GM12878 (cell line): ENCODE measurements around the gene GOSR1. TPM values are rescaled to one million over a fixed set of nuclear protein-coding genes. Genes with fewer than 3 reads are reported as not detected.

Source experiments
- ATAC-seq: fragments of 200-7000 bp; cut with Tn5 transposase; 3 replicates; pipeline ENCODE4 v1.9.1; 2020; ENCODE audit warnings: mild to moderate bottlenecking, moderate library complexity
- BruUV-seq: library from RNA; stranded (reverse); fragments of 400-500 nt; replicated peaks from 2 replicates; lab custom pipeline; 2021; lab: Mats Ljungman, UMichigan
- CTCF ChIA-PET: fragments of 300-600 bp; sonication (Branson Sonifier 250); formaldehyde crosslinking; extraction: SDS; loops from one replicate; lab custom pipeline; 2021; ENCODE audit warnings: inconsistent platforms; lab: Yijun Ruan, JAX
- POLR2A ChIA-PET: fragments of 350-600 bp; formaldehyde crosslinking; extraction: SDS; loops from one replicate; lab custom pipeline; 2021; ENCODE audit warnings: inconsistent platforms; lab: Charles Lee
- RAD21 ChIA-PET: fragments of 300-600 bp; sonication (Branson Sonifier 250); formaldehyde crosslinking; loops from one replicate; lab custom pipeline; 2023; ENCODE audit warnings: antibody characterized with exemption; ENCODE audit not compliant: unreplicated experiment; lab: Charles Lee
- SMC1A ChIA-PET: fragments of 300-600 bp; sonication (Branson Sonifier 250); formaldehyde crosslinking; loops from one replicate; lab custom pipeline; 2023; ENCODE audit not compliant: unreplicated experiment, uncharacterized antibody; lab: Charles Lee
- DNase-seq: peaks from one replicate; pipeline ENCODE4 v3.0.0-alpha.2; 2011; ENCODE audit warnings: low read depth, low spot score
- FAIRE-seq: peaks from 3 replicates; lab custom pipeline; 2011; peaks lifted over from hg19 to GRCh38; lab: Jason Lieb, UNC
- H2AFZ ChIP-seq: 2 replicates; pipeline ENCODE4 v1.6.0; 2011; ENCODE audit warnings: low read depth, low read length, control low read depth; ENCODE audit not compliant: control insufficient read depth
- H3K27ac ChIP-seq: 2 replicates; pipeline ENCODE4 v1.5.1; 2011; ENCODE audit warnings: control low read depth; ENCODE audit not compliant: control insufficient read depth, insufficient read depth
- H3K27me3 ChIP-seq, 2 experiments: replicated peaks in 1 of 2; 2 replicates each; pipeline versions ENCODE4 v1.6.0 to v1.6.1; 2011; ENCODE audit warnings: low read length in 1 of 2; ENCODE audit not compliant: control insufficient read depth in 2 of 2, insufficient read depth in 2 of 2
- H3K36me3 ChIP-seq, 2 experiments: 2 replicates each; pipeline ENCODE4 v1.5.1; 2011; ENCODE audit warnings: low read length in 1 of 2; ENCODE audit not compliant: control insufficient read depth in 2 of 2, insufficient read depth in 2 of 2
- H3K4me1 ChIP-seq: 2 replicates; pipeline ENCODE4 v1.6.1; 2011; ENCODE audit warnings: mild to moderate bottlenecking, low read length, moderate library complexity, mixed read lengths; ENCODE audit not compliant: control insufficient read depth, insufficient read depth
- H3K4me2 ChIP-seq: 2 replicates; pipeline ENCODE4 v1.6.0; 2011; ENCODE audit warnings: control low read depth; ENCODE audit not compliant: control insufficient read depth, insufficient read depth
- H3K4me3 ChIP-seq: fragments of 200-600 bp; sonication (generic); 2 replicates; pipeline ENCODE4 v1.5.1; 2016
- H3K79me2 ChIP-seq: 2 replicates; pipeline ENCODE4 v1.6.0; 2011; ENCODE audit warnings: low read length; ENCODE audit not compliant: control insufficient read depth, insufficient read depth
- H3K9ac ChIP-seq: 2 replicates; pipeline ENCODE4 v1.8.0; 2011; ENCODE audit warnings: low read length, control low read depth, mixed read lengths; ENCODE audit not compliant: control insufficient read depth, insufficient read depth
- H3K9me3 ChIP-seq: replicated peaks from 3 replicates; pipeline ENCODE4 v1.5.1; 2011; ENCODE audit warnings: mild to moderate bottlenecking, low read length; ENCODE audit not compliant: control insufficient read depth, insufficient read depth
- H4K20me1 ChIP-seq: 2 replicates; pipeline ENCODE4 v1.6.0; 2011; ENCODE audit not compliant: control insufficient read depth, insufficient read depth
- EED ChIP-seq: sonication (generic); IDR thresholded peaks from 2 replicates; pipeline ENCODE4 v1.6.1; 2016; ENCODE audit warnings: antibody characterized with exemption, low read depth
- ETV6 ChIP-seq, 2 experiments: fragments of 450-650 bp in 1 of 2; IDR thresholded peaks in 1 of 2; conservative IDR thresholded peaks in 1 of 2; 2 replicates each; pipeline ENCODE4 v1.6.1; 2014; ENCODE audit warnings: antibody characterized with exemption in 1 of 2, borderline replicate concordance in 1 of 2, low read depth in 1 of 2, mild to moderate bottlenecking in 1 of 2, moderate library complexity in 1 of 2
- EZH2 ChIP-seq: IDR thresholded peaks from 2 replicates; pipeline ENCODE4 v1.6.1; 2012; ENCODE audit warnings: low read depth, mild to moderate bottlenecking, control low read depth, inconsistent platforms, low read length, borderline replicate concordance; ENCODE audit not compliant: control insufficient read depth
- GABPA ChIP-seq: IDR thresholded peaks from 2 replicates; pipeline ENCODE4 v1.6.1; 2014; ENCODE audit warnings: antibody characterized with exemption, low read depth, mild to moderate bottlenecking, inconsistent platforms
- MEF2A ChIP-seq: IDR thresholded peaks from 2 replicates; pipeline ENCODE4 v1.6.1; 2011; ENCODE audit warnings: low read depth, mild to moderate bottlenecking, low read length, moderate library complexity; ENCODE audit not compliant: insufficient read depth
- MEF2B ChIP-seq: fragments of 450-650 bp; IDR thresholded peaks from 2 replicates; pipeline ENCODE4 v1.6.1; 2018; ENCODE audit warnings: mild to moderate bottlenecking, moderate library complexity; ENCODE audit not compliant: partially characterized antibody, poor library complexity, severe bottlenecking
- RBBP5 ChIP-seq: fragments of 200-600 bp; sonication (generic); conservative IDR thresholded peaks from 2 replicates; pipeline ENCODE4 v1.6.1; 2016
- TCF12 ChIP-seq: IDR thresholded peaks from 2 replicates; pipeline ENCODE4 v1.6.1; 2011; ENCODE audit warnings: low read depth, mild to moderate bottlenecking, low read length
- ZNF217 ChIP-seq: fragments of 450-650 bp; IDR thresholded peaks from 2 replicates; pipeline ENCODE4 v1.6.1; 2017; ENCODE audit warnings: antibody characterized with exemption, mild to moderate bottlenecking
- WGBS: methylation state at CpG from one replicate; pipeline ENCODE4 v1.1.6; 2016; ENCODE audit warnings: low lambda C conversion rate; ENCODE audit not compliant: insufficient replicate concordance, insufficient coverage; ENCODE audit errors: missing lambda C conversion rate; 5-methylcytosine and 5-hydroxymethylcytosine counted together
- in situ Hi-C: fragments of 300-500 bp; cut with MboI; formaldehyde crosslinking; loops from 9 replicates; pipeline ENCODE4 v1.14.3; 2018; ENCODE audit warnings: mixed read lengths
- intact Hi-C: fragments of 100-400 bp; cut with micrococcal nuclease; formaldehyde crosslinking; loops from one replicate; pipeline ENCODE4 v1.14.2; 2022; ENCODE audit not compliant: unreplicated experiment
- polyA plus RNA-seq, 11 experiments: library from polyadenylated mRNA; depleted of rRNA in 4 of 11; unstranded in 6 of 11; stranded (reverse) in 5 of 11; fragments of >200 nt; fragmentation: Nextera tagmentation in 4 of 11; fragmentation: Illumina TruSeq in 1 of 11; extraction: Ambion mirVana in 4 of 11; extraction: Trizol in 1 of 11; gene quantifications; 1 replicate in 1 of 11; 2 replicates in 10 of 11; pipeline versions ENCODE4 v1.2.1 to v1.2.3, GENCODE V29; 2011 to 2016; ENCODE audit warnings: inconsistent platforms in 2 of 11, missing spikeins in 2 of 11, low read depth in 1 of 11
- total RNA-seq, 4 experiments: library from RNA; depleted of rRNA in 3 of 4; stranded (reverse); fragments of >200 nt in 3 of 4; fragmentation: Illumina TruSeq in 1 of 4; extraction: Trizol in 1 of 4; gene quantifications; 2 replicates each; pipeline versions ENCODE4 v1.2.1 to v1.2.3, GENCODE V29; 2013 to 2021
- TF ChIP-seq, protein P1 (sequence below): fragments of 450-650 bp; formaldehyde crosslinking; IDR thresholded peaks from 2 replicates; pipeline ENCODE4 v1.4.0; 2022; ENCODE audit warnings: mild to moderate bottlenecking, moderate library complexity
- TF ChIP-seq, protein P2 (sequence below): IDR thresholded peaks from 2 replicates; pipeline ENCODE4 v1.6.1; 2012; ENCODE audit warnings: low read depth, low read length, improper control_type of control experiment
- TF ChIP-seq, protein P3 (sequence below): fragments of 450-650 bp; IDR thresholded peaks from 2 replicates; pipeline ENCODE4 v1.6.1; 2017; ENCODE audit warnings: low read depth, mild to moderate bottlenecking, moderate library complexity

The GOSR1 gene
- total and polyA plus RNA-seq, 10 of the 15 experiments (the other 5 are each of a cell fraction or from before 2014, with no cell fraction given) = 21.4 to 99.3 (median 42.9) TPM

GRCh38 chr17:30534298-30534697 lies 57.1 kb downstream of the GOSR1 start:
- no peaks in the 10 kb centered on the region for H3K79me2 ChIP-seq
- RAD21 ChIA-PET = no interaction called here
- H3K36me3 ChIP-seq = no peaks in the 10 kb centered on the region
- no peaks in the 10 kb centered on the region for H3K27me3 ChIP-seq
- DNase-seq (no peak), FAIRE-seq (no peak), ATAC-seq (no peak)
- H3K9ac ChIP-seq = no peak overlapping the region
- POLR2A ChIA-PET = no interaction called here
- H3K27ac ChIP-seq = no peak overlapping the region
- H4K20me1 ChIP-seq = no peaks in the 10 kb centered on the region
- intact Hi-C loops = no loop called here
- SMC1A ChIA-PET = no interaction called here
- H3K4me1 ChIP-seq = no peaks in the 10 kb centered on the region
- H2AFZ ChIP-seq = no peak overlapping the region
- H3K4me2 ChIP-seq = no peak overlapping the region
- TF ChIP-seq ZNF217 (no peak), EZH2 (no peak), ETV6 (conservative IDR thresholded peaks at IDR 0.05 in 1 of 2, IDR thresholded peaks at IDR 0.05 in 1 of 2; ENCODE audit: borderline replicate concordance in 1 of 2, low read depth in 1 of 2) (no peak), MEF2B (no peak), EED (no peak), GABPA (no peak), TCF12 (no peak), MEF2A (no peak), RBBP5 (no peak)
- TF ChIP-seq, protein P1, sequence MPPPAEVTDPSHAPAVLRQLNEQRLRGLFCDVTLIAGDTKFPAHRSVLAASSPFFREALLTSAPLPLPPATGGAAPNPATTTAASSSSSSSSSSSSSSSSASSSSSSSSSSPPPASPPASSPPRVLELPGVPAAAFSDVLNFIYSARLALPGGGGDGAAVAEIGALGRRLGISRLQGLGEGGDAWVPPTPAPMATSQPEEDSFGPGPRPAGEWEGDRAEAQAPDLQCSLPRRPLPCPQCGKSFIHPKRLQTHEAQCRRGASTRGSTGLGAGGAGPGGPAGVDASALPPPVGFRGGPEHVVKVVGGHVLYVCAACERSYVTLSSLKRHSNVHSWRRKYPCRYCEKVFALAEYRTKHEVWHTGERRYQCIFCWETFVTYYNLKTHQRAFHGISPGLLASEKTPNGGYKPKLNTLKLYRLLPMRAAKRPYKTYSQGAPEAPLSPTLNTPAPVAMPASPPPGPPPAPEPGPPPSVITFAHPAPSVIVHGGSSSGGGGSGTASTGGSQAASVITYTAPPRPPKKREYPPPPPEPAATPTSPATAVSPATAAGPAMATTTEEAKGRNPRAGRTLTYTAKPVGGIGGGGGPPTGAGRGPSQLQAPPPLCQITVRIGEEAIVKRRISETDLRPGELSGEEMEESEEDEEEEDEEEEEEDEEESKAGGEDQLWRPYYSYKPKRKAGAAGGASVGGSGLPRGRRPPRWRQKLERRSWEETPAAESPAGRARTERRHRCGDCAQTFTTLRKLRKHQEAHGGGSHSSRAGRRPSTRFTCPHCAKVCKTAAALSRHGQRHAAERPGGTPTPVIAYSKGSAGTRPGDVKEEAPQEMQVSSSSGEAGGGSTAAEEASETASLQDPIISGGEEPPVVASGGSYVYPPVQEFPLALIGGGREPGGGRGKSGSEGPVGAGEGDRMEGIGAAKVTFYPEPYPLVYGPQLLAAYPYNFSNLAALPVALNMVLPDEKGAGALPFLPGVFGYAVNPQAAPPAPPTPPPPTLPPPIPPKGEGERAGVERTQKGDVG (CRISPR knock-in tag) = no peak
- TF ChIP-seq, protein P2, sequence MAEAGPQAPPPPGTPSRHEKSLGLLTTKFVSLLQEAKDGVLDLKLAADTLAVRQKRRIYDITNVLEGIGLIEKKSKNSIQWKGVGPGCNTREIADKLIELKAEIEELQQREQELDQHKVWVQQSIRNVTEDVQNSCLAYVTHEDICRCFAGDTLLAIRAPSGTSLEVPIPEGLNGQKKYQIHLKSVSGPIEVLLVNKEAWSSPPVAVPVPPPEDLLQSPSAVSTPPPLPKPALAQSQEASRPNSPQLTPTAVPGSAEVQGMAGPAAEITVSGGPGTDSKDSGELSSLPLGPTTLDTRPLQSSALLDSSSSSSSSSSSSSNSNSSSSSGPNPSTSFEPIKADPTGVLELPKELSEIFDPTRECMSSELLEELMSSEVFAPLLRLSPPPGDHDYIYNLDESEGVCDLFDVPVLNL = no peak
- TF ChIP-seq, protein P3, sequence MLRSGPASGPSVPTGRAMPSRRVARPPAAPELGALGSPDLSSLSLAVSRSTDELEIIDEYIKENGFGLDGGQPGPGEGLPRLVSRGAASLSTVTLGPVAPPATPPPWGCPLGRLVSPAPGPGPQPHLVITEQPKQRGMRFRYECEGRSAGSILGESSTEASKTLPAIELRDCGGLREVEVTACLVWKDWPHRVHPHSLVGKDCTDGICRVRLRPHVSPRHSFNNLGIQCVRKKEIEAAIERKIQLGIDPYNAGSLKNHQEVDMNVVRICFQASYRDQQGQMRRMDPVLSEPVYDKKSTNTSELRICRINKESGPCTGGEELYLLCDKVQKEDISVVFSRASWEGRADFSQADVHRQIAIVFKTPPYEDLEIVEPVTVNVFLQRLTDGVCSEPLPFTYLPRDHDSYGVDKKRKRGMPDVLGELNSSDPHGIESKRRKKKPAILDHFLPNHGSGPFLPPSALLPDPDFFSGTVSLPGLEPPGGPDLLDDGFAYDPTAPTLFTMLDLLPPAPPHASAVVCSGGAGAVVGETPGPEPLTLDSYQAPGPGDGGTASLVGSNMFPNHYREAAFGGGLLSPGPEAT = no peak
- TF ChIP-seq, all 136 proteins: peak for 0
- no TSS peak for BruUV-seq
- CTCF ChIA-PET = interaction anchor here (0.6 kb wide), 1 partner anchor 281 kb away, joined by 3 read pairs; no protein-coding TSS in a partner anchor
- WGBS = 84% methylated on average over 12 of the region's 12 CpGs
- Histone ChIP-seq H3K9me3 (no peaks in the 10 kb centered on the region), H3K4me3 (no peak overlapping the region)
- in situ Hi-C loops = no loop called here
